C4-2B (cell line): Measurements from ENCODE around the gene SEC14L6.

ENCODE experiments used
- ZFX ChIP-seq: fragments of 450-650 bp; IDR thresholded peaks from 2 replicates; pipeline ENCODE4 v1.6.1; 2017
- TF ChIP-seq, protein P1 (sequence below): fragments of 450-650 bp; conservative IDR thresholded peaks from 2 replicates; pipeline ENCODE4 v1.5.1; 2017; ENCODE audit warnings: mild to moderate bottlenecking

DNA sequence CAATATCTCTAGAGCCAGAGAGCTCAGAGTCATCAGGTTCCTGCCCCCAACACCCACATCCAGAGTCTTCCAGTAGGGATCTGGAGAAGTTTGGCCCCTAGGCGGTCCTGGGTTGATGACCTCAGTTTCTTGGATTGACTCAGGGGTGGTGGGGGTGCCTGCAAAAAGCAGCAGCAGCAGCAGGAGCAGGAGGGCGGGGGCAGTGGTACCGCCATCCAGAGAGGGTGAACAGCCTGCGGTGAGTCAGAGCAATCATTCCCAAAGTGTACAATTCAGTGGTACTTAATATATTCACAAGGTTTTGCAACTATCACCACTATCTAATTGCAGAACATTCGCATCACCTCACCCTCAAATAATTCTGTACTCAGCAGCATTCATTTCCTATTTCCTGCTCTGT lies 64.8 kb downstream of the SEC14L6 start:
- TF ChIP-seq, protein P1, sequence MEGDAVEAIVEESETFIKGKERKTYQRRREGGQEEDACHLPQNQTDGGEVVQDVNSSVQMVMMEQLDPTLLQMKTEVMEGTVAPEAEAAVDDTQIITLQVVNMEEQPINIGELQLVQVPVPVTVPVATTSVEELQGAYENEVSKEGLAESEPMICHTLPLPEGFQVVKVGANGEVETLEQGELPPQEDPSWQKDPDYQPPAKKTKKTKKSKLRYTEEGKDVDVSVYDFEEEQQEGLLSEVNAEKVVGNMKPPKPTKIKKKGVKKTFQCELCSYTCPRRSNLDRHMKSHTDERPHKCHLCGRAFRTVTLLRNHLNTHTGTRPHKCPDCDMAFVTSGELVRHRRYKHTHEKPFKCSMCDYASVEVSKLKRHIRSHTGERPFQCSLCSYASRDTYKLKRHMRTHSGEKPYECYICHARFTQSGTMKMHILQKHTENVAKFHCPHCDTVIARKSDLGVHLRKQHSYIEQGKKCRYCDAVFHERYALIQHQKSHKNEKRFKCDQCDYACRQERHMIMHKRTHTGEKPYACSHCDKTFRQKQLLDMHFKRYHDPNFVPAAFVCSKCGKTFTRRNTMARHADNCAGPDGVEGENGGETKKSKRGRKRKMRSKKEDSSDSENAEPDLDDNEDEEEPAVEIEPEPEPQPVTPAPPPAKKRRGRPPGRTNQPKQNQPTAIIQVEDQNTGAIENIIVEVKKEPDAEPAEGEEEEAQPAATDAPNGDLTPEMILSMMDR: no peak
- TF ChIP-seq ZFX: no peak
